HG03139 (cell line): ENCODE data around the gene PHF14.

Source experiments
- ATAC-seq: cut with Tn5 transposase; IDR thresholded peaks from one replicate; pipeline ENCODE4 v1.9.1; 2021; ENCODE audit not compliant: unreplicated experiment

The PHF14 gene

GRCh38 chr7:11104578-11104977 lies 130.9 kb downstream of the PHF14 start:
- no peak for ATAC-seq

- ATAC-seq: no peak
Measured at GRCh38 chr7:11109659-11110058, 136.0 kb downstream of the PHF14 start.

GRCh38 chr7:11120068-11120664 lies 146.5 kb downstream of the PHF14 start:
- ATAC-seq: peak; percentile 46

- peak; percentile 6 for ATAC-seq
Measured at GRCh38 chr7:11120675-11121220, 147.1 kb downstream of the PHF14 start.

GRCh38 chr7:11124856-11125559 lies 151.3 kb downstream of the PHF14 start:
- ATAC-seq: no peak

- ATAC-seq: no peak
Measured at GRCh38 chr7:11127114-11127785, 153.6 kb downstream of the PHF14 start.

GRCh38 chr7:11127988-11128387 lies 154.3 kb downstream of the PHF14 start:
- no peak for ATAC-seq

GRCh38 chr7:11128498-11128897 lies 154.8 kb downstream of the PHF14 start:
- ATAC-seq: no peak

- ATAC-seq: no peak
Measured at GRCh38 chr7:11130012-11130411, 156.3 kb downstream of the PHF14 start.

GRCh38 chr7:11130601-11131000 lies 156.9 kb downstream of the PHF14 start:
- ATAC-seq: no peak

- no peak for ATAC-seq
Measured at GRCh38 chr7:11133436-11133959, 159.8 kb downstream of the PHF14 start.

GRCh38 chr7:11135573-11135972 lies 161.9 kb downstream of the PHF14 start:
- no peak for ATAC-seq

- no peak for ATAC-seq
Measured at GRCh38 chr7:11141541-11141940, 167.9 kb downstream of the PHF14 start.

GRCh38 chr7:11153694-11154093 lies 180.0 kb downstream of the PHF14 start:
- ATAC-seq: no peak

GRCh38 chr7:11155883-11156282 lies 182.2 kb downstream of the PHF14 start:
- ATAC-seq: no peak

- no peak for ATAC-seq
Measured at GRCh38 chr7:11161499-11161898, 187.8 kb downstream of the PHF14 start.

- ATAC-seq: no peak
Measured at GRCh38 chr7:11163220-11163619, 189.5 kb downstream of the PHF14 start.

GRCh38 chr7:11166051-11166450 lies 192.4 kb downstream of the PHF14 start:
- ATAC-seq: no peak

- no peak for ATAC-seq
Measured at GRCh38 chr7:11168650-11169170, 195.0 kb downstream of the PHF14 start.

GRCh38 chr7:11170175-11170574 lies 196.5 kb downstream of the PHF14 start:
- no peak for ATAC-seq

GRCh38 chr7:11170863-11171568 lies 197.3 kb downstream of the PHF14 start:
- no peak for ATAC-seq
